Suprapubic skin (tissue), 4 donors: ENCODE data around the gene CAMK1D. TPM values are rescaled to one million over a fixed set of nuclear protein-coding genes. Genes with fewer than 3 reads are reported as not detected.

Experiments
- DNase-seq, 2 donors: peaks; one replicate each; pipeline ENCODE4 v3.0.0-alpha.2; 2019; ENCODE audit warnings: low spot score in 2 of 2
- H3K27ac ChIP-seq: fragments of 200-600 bp; sonication (generic); one replicate; pipeline ENCODE4 v1.5.1; 2019
- H3K27me3 ChIP-seq: fragments of 200-600 bp; sonication (generic); one replicate; pipeline ENCODE4 v1.5.1; 2019
- H3K36me3 ChIP-seq: fragments of 200-600 bp; sonication (generic); one replicate; pipeline ENCODE4 v1.5.1; 2019
- H3K4me1 ChIP-seq: fragments of 200-600 bp; sonication (generic); one replicate; pipeline ENCODE4 v1.5.1; 2019
- H3K4me3 ChIP-seq: fragments of 200-600 bp; sonication (generic); one replicate; pipeline ENCODE4 v1.5.1; 2019; ENCODE audit warnings: mild to moderate bottlenecking
- H3K9me3 ChIP-seq: fragments of 200-600 bp; sonication (generic); one replicate; pipeline ENCODE4 v1.5.1; 2019
- EP300 ChIP-seq: sonication (generic); formaldehyde crosslinking; IDR thresholded peaks from one replicate; pipeline ENCODE4 v1.6.1; 2017; ENCODE audit warnings: antibody characterized with exemption
- POLR2A ChIP-seq, 2 donors: fragments of 450-650 bp; IDR thresholded peaks; one replicate each; pipeline ENCODE4 v1.6.1; 2017; ENCODE audit warnings: antibody characterized with exemption in 2 of 2, mild to moderate bottlenecking in 2 of 2, moderate library complexity in 2 of 2
- POLR2AphosphoS5 ChIP-seq, 3 donors: sonication (generic); formaldehyde crosslinking; IDR thresholded peaks; one replicate each; pipeline ENCODE4 v1.6.1; 2017; ENCODE audit warnings: antibody characterized with exemption in 3 of 3
- WGBS: methylation state at CpG from one replicate; pipeline ENCODE4 v1.1.5; 2018; 5-methylcytosine and 5-hydroxymethylcytosine counted together
- total RNA-seq, 4 donors: library from RNA; depleted of rRNA; stranded (reverse); fragments of >200 nt; gene quantifications; one replicate each; pipeline ENCODE4 v1.1.0, GENCODE V29; 2016
- TF ChIP-seq, protein P1 (sequence below), 2 donors: fragments of 200-600 bp in 1 of 2; fragments of 450-650 bp in 1 of 2; sonication (generic) in 1 of 2; IDR thresholded peaks; one replicate each; pipeline ENCODE4 v1.5.1; 2016 to 2019; ENCODE audit warnings: antibody characterized with exemption in 2 of 2, mild to moderate bottlenecking in 1 of 2, moderate library complexity in 1 of 2

CAMK1D gene
- total RNA-seq, 4 donors from 2014 or later = 26.4 to 31.3 (median 30.2) TPM

DNA sequence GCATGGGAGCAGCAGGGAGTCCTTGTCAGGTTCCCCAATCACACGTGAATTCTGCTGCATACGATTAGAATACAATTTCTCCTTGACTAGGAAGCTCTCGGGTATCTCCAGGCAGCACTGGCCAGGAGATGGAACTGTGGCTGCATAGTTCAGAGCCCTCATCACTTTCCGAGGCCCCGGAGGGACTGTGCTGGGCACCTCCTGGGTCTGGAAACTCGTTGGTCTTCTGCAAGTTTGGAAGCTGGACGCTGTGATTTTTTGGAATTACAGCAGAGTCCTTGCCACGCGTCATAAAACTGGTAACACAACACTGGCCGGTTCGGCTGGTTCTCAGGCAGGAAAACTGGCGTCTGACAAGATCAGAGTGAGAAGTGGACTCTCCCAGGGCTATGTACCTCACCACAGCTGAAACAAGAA is 436.1 kb downstream of the CAMK1D start:
- TF ChIP-seq EP300 (no peak), POLR2AphosphoS5 (IDR thresholded peaks at IDR 0.05) (no peak), POLR2A (IDR thresholded peaks at IDR 0.05) (no peak)
- TF ChIP-seq, protein P1, sequence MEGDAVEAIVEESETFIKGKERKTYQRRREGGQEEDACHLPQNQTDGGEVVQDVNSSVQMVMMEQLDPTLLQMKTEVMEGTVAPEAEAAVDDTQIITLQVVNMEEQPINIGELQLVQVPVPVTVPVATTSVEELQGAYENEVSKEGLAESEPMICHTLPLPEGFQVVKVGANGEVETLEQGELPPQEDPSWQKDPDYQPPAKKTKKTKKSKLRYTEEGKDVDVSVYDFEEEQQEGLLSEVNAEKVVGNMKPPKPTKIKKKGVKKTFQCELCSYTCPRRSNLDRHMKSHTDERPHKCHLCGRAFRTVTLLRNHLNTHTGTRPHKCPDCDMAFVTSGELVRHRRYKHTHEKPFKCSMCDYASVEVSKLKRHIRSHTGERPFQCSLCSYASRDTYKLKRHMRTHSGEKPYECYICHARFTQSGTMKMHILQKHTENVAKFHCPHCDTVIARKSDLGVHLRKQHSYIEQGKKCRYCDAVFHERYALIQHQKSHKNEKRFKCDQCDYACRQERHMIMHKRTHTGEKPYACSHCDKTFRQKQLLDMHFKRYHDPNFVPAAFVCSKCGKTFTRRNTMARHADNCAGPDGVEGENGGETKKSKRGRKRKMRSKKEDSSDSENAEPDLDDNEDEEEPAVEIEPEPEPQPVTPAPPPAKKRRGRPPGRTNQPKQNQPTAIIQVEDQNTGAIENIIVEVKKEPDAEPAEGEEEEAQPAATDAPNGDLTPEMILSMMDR (IDR thresholded peaks at IDR 0.05) = no peak
- WGBS = 61% methylated on average over 12 of the region's 12 CpGs
- Histone ChIP-seq H3K27me3 (no peaks in the 10 kb centered on the region), H3K4me3 (no peak overlapping the region), H3K27ac (peak overlapping the region; percentile 69), H3K9me3 (no peaks in the 10 kb centered on the region), H3K4me1 (peaks cover 30% of the 10 kb centered on the region), H3K36me3 (no peaks in the 10 kb centered on the region)
- DNase-seq = no peak

DNA sequence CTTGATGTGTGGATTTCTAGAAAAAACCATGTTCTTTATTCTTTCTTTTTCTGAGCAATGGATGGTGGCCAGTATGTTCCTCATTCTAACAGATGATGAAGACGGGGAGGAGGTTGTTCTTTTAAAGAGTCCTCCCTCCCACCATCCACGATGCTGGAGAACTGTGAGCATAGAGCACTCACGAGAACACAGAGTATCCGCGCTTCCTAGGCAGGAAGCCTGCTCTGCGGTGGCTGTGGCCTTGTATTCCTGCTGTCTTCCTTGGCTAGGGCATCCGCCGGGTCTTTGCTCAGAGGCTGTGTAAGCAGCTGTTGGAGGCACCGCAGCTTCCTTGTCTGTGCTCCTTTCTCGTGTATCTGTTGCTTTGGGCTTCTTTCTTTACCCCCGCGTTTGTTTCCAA is 437.9 kb downstream of the CAMK1D start:
- TF ChIP-seq POLR2A (IDR thresholded peaks at IDR 0.05) = no peak
- no peak for TF ChIP-seq EP300
- TF ChIP-seq, protein P1 (IDR thresholded peaks at IDR 0.05) = no peak
- TF ChIP-seq POLR2AphosphoS5 (IDR thresholded peaks at IDR 0.05) = no peak
- Histone ChIP-seq H3K36me3 (no peaks in the 10 kb centered on the region), H3K9me3 (no peaks in the 10 kb centered on the region), H3K27me3 (no peaks in the 10 kb centered on the region), H3K4me1 (peaks cover 24% of the 10 kb centered on the region), H3K4me3 (no peak overlapping the region), H3K27ac (no peak overlapping the region)
- no peak for DNase-seq
- 94% methylated on average over 12 of the region's 12 CpGs for WGBS

DNA sequence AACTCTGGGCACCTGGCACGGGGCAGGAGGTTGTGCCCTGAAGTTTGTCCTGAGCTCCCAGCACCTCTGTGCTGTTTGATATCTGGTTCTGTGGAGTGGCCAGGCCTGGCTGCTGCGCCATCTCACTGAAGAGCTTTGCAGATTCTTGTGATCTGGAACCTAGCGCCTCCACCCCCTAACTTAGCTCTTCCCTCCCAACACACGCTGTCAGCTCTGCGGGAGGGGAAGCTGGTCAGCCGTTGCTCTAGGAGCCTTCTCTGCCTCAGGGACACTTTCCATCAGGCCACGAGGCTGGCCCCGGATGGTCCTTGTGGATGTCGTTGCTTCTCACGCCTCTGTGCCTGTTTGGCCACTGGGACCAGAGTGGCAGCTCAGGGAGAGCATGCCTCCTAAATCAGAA is 438.9 kb downstream of the CAMK1D start:
- Histone ChIP-seq H3K27ac (no peak overlapping the region), H3K36me3 (no peaks in the 10 kb centered on the region), H3K4me1 (peaks cover 20% of the 10 kb centered on the region), H3K9me3 (no peaks in the 10 kb centered on the region), H3K27me3 (no peaks in the 10 kb centered on the region), H3K4me3 (no peak overlapping the region)
- WGBS = 92% methylated on average over 10 of the region's 10 CpGs
- no peak for DNase-seq
- TF ChIP-seq, protein P1 (IDR thresholded peaks at IDR 0.05) = no peak
- no peak for TF ChIP-seq EP300
- TF ChIP-seq POLR2AphosphoS5 (IDR thresholded peaks at IDR 0.05) = no peak
- no peak for TF ChIP-seq POLR2A (IDR thresholded peaks at IDR 0.05)

DNA sequence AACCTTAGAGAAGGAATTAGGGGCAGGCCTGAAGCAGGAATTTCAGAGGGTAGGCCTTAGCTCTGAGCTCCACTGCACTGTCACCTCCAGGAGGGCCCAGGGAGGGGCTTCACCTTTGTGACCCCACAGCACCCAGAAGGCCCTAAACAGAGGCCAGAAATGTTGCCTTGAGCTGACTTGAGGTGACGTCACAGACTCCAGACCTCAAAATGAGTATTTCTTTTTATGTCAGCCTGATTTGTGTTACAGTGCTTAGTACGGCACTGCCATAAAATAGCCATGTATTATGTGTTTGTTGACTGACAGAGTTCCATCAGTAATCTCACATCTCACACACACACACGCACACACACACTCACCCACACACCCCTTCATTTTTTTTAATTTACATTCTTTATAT is 440.9 kb downstream of the CAMK1D start:
- H3K9me3 ChIP-seq = no peaks in the 10 kb centered on the region
- WGBS = 86% methylated on average over 3 of the region's 3 CpGs
- TF ChIP-seq, protein P1 (IDR thresholded peaks at IDR 0.05) = no peak
- no peak for TF ChIP-seq POLR2A (IDR thresholded peaks at IDR 0.05)
- no peak for TF ChIP-seq POLR2AphosphoS5 (IDR thresholded peaks at IDR 0.05)
- TF ChIP-seq EP300 = no peak
- no peak overlapping the region for H3K27ac ChIP-seq
- H3K27me3 ChIP-seq = no peaks in the 10 kb centered on the region
- no peak overlapping the region for H3K4me3 ChIP-seq
- peaks cover 10% of the 10 kb centered on the region for H3K4me1 ChIP-seq
- no peak for DNase-seq
- H3K36me3 ChIP-seq = no peaks in the 10 kb centered on the region

DNA sequence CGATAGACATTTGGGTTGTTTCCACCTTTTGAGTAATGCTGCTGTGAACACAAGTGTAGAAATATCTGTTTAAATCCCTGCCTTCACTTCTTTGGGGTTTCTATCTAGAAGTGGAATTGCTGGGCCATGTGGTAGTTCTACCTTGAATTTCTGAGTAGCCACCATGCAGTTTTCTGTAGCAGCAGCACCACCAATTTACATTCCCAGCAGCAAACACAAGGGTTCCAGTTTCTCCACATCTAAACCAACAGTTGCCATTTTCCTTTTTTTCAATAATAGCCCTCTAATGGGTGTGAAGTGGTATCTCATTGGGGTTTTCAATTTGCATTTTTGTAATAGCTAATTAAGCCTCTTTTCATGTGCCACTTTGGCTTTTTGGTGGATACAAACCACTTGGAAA is 442.4 kb downstream of the CAMK1D start:
- TF ChIP-seq EP300 (no peak), POLR2AphosphoS5 (IDR thresholded peaks at IDR 0.05) (no peak), POLR2A (IDR thresholded peaks at IDR 0.05) (no peak)
- TF ChIP-seq, protein P1 (IDR thresholded peaks at IDR 0.05) = no peak

More for the DNA sequence above, 442.4 kb downstream of the CAMK1D start:
- H3K27ac ChIP-seq = no peak overlapping the region
- no peaks in the 10 kb centered on the region for H3K9me3 ChIP-seq
- WGBS = 23% methylated on average over 1 of the region's 1 CpG
- H3K36me3 ChIP-seq = no peaks in the 10 kb centered on the region
- no peaks in the 10 kb centered on the region for H3K27me3 ChIP-seq
- no peaks in the 10 kb centered on the region for H3K4me1 ChIP-seq
- no peak overlapping the region for H3K4me3 ChIP-seq
- DNase-seq = no peak
